Ectodermal cell (in vitro differentiated cells): ENCODE measurements around the gene B9D2. TPM values are rescaled to one million over a fixed set of nuclear protein-coding genes. Genes with fewer than 3 reads are reported as not detected.
"Not testable (repeated sequence)": the region's sequence is repeated elsewhere in the genome, so short reads cannot be mapped to it uniquely, and the experiment has no call there.

Experiments
- H3K27ac ChIP-seq: 2 replicates; pipeline ENCODE4 v1.7.0; 2013; ENCODE audit warnings: mild to moderate bottlenecking, low read depth, low read length; ENCODE audit not compliant: insufficient read depth, poor library complexity, severe bottlenecking
- H3K27me3 ChIP-seq: 2 replicates; pipeline ENCODE4 v1.7.0; 2013; ENCODE audit warnings: mild to moderate bottlenecking, low read length; ENCODE audit not compliant: insufficient read depth, control insufficient read depth, poor library complexity, severe bottlenecking
- H3K36me3 ChIP-seq: one replicate; pipeline ENCODE4 v1.7.0; 2013; ENCODE audit warnings: low read length; ENCODE audit not compliant: control insufficient read depth, insufficient read depth
- H3K4me1 ChIP-seq: one replicate; pipeline ENCODE4 v1.7.0; 2013; ENCODE audit warnings: low read length; ENCODE audit not compliant: control insufficient read depth, insufficient read depth
- H3K4me3 ChIP-seq: 2 replicates; pipeline ENCODE4 v1.7.0; 2013; ENCODE audit warnings: low read depth, low read length, control low read depth; ENCODE audit not compliant: insufficient read depth
- H3K9me3 ChIP-seq: 2 replicates; pipeline ENCODE4 v1.7.0; 2013; ENCODE audit warnings: mild to moderate bottlenecking, low read length, moderate library complexity; ENCODE audit not compliant: control insufficient read depth
- WGBS, 2 experiments: methylation state at CpG; one replicate each; pipeline ENCODE4 v1.1.7; 2013; ENCODE audit warnings: missing lambda C conversion rate in 2 of 2; 5-methylcytosine and 5-hydroxymethylcytosine counted together
- polyA plus RNA-seq, 4 experiments: library from polyadenylated mRNA; stranded (reverse); fragments of 50-300 nt; gene quantifications; one replicate each; pipeline ENCODE4 v1.2.3, GENCODE V29; 2013

Gene B9D2, protein sequence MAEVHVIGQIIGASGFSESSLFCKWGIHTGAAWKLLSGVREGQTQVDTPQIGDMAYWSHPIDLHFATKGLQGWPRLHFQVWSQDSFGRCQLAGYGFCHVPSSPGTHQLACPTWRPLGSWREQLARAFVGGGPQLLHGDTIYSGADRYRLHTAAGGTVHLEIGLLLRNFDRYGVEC
- 7.6 TPM for polyA plus RNA-seq (2013, experiment 1 of 4)
- 6.5 TPM for polyA plus RNA-seq (2013, experiment 2 of 4)
- polyA plus RNA-seq (2013, experiment 3 of 4): 8.8 TPM
- polyA plus RNA-seq (2013, experiment 4 of 4): 8.3 TPM

- peak within 1 kb of the TSS; percentile 95 for H3K4me3 ChIP-seq
- H3K27ac ChIP-seq: peak within 1 kb of the TSS; percentile 99
- no peaks in the 10 kb centered on the region for H3K36me3 ChIP-seq
- WGBS, 2 experiments: 0 to 1% methylated on average over 55 of the region's 56 CpGs
- H3K9me3 ChIP-seq: no peaks in the 10 kb centered on the region
- peaks cover 6% of the 10 kb centered on the region for H3K4me1 ChIP-seq
- H3K27me3 ChIP-seq: no peaks in the 10 kb centered on the region
Measured at GRCh38 chr19:41363753-41364523, at the start of gene B9D2. Gene B9D2 (minus strand): TSS chr19:41364149. CDS start chr19:41363519, 630 bp downstream.

- no peaks in the 10 kb centered on the region for H3K4me1 ChIP-seq
- no peaks in the 10 kb centered on the region for H3K9me3 ChIP-seq
- no peak overlapping the region for H3K4me3 ChIP-seq
- peaks cover 5% of the 10 kb centered on the region for H3K36me3 ChIP-seq
- H3K27me3 ChIP-seq: no peaks in the 10 kb centered on the region
- WGBS, 2 experiments: 92 to 95% methylated on average over 5 of the region's 5 CpGs
- no peak overlapping the region for H3K27ac ChIP-seq
Measured at GRCh38 chr19:41412953-41413352, 49.0 kb upstream of the B9D2 start.

GRCh38 chr19:41411968-41412265 is 48.0 kb upstream of the B9D2 start:
- H3K9me3 ChIP-seq: no peaks in the 10 kb centered on the region
- H3K27ac ChIP-seq: no peak overlapping the region
- H3K4me3 ChIP-seq: no peak overlapping the region
- H3K4me1 ChIP-seq: peaks cover 4% of the 10 kb centered on the region
- WGBS, 2 experiments: 86% methylated on average over 11 of the region's 11 CpGs
- H3K36me3 ChIP-seq: peaks cover 5% of the 10 kb centered on the region
- no peaks in the 10 kb centered on the region for H3K27me3 ChIP-seq

DNA sequence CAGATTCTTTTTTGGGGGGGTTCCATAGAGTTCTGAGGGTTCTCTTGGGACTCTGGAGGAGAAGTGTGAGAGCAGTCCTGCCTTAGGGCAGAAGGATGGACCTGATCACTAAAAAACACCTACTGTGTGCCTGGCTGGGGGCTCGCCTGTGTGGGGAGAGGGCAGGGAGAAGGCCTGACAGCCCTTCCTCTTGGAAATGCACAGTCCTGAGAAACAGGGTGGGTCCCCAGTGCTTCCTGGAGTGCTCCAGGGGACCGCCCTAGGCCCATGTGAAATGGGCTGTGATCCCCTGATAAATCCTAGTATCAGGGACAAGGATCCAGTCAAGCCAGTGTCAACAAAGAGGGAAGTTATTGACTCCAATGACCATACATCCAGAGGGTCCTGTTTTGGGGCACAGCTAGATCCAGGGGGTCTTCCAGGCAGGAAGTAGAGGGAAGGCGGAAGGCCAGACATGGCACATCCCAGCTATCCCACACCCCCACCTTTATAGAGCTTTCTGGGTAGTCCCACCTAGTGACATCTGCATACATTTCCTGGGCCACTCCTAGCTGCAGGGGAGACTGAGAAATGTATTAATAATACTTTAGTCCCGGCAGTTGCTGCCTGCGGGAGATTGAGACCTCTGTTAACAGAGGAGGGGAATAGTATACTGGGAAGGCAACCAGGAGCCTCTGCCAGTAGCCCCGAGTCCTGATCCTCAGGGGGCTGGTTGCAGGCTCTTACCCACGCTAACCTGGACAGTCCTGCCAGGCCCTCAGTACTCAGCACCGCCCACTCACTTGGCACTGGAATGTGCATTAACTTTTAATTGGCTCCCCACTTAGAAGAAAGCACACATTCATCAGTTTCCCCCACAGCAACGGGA is 47.4 kb upstream of the B9D2 start:
- no peak overlapping the region for H3K4me3 ChIP-seq
- WGBS, 2 experiments: 82 to 84% methylated on average over 9 of the region's 9 CpGs
- H3K27me3 ChIP-seq: no peaks in the 10 kb centered on the region
- peaks cover 5% of the 10 kb centered on the region for H3K4me1 ChIP-seq
- H3K27ac ChIP-seq: no peak overlapping the region
- H3K36me3 ChIP-seq: peaks cover 5% of the 10 kb centered on the region
- no peaks in the 10 kb centered on the region for H3K9me3 ChIP-seq

GRCh38 chr19:41410336-41411054 is 46.5 kb upstream of the B9D2 start:
- peaks cover 5% of the 10 kb centered on the region for H3K4me1 ChIP-seq
- no peak overlapping the region for H3K4me3 ChIP-seq
- H3K36me3 ChIP-seq: peaks cover 5% of the 10 kb centered on the region
- no peak overlapping the region for H3K27ac ChIP-seq
- no peaks in the 10 kb centered on the region for H3K27me3 ChIP-seq
- WGBS, 2 experiments: 95 to 96% methylated on average over 23 of the region's 23 CpGs
- no peaks in the 10 kb centered on the region for H3K9me3 ChIP-seq

DNA sequence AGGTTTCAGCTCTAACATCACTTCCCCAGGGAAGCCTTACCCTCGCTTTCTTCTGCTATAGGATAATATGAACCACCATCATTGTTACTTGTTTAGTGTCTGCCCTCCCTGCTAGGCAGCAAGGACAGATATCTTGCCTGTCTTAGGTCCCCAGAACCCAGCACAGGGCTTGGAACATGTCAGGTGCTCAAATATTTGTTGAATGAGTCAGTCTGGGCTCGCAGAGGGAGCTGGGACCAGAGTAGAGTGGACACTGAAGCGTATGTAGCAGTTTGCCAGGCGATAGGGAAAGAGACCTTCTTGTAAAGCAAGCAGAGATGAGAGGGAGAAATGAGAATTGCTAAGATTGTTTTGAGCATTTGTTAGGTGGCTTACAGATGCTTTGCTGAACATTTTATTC is 45.3 kb upstream of the B9D2 start:
- H3K4me1 ChIP-seq: peaks cover 5% of the 10 kb centered on the region
- H3K4me3 ChIP-seq: no peak overlapping the region
- no peaks in the 10 kb centered on the region for H3K9me3 ChIP-seq
- 80 to 81% methylated on average over 4 of the region's 4 CpGs for WGBS, 2 experiments
- no peak overlapping the region for H3K27ac ChIP-seq
- no peaks in the 10 kb centered on the region for H3K27me3 ChIP-seq
- H3K36me3 ChIP-seq: peaks cover 5% of the 10 kb centered on the region

- H3K27me3 ChIP-seq, H3K4me1 ChIP-seq, H3K9me3 ChIP-seq, H3K4me3 ChIP-seq, H3K36me3 ChIP-seq, H3K27ac ChIP-seq: not testable (repeated sequence)
- WGBS, 2 experiments: 89 to 94% methylated on average over 5 of the region's 5 CpGs
Measured at GRCh38 chr19:41408846-41409245, 44.9 kb upstream of the B9D2 start.

GRCh38 chr19:41408256-41408655 is 44.3 kb upstream of the B9D2 start:
- 76 to 88% methylated on average over 4 of the region's 4 CpGs for WGBS, 2 experiments
- Histone ChIP-seq H3K27me3 (no peaks in the 10 kb centered on the region), H3K4me3 (no peak overlapping the region), H3K9me3 (no peaks in the 10 kb centered on the region), H3K4me1 (peaks cover 5% of the 10 kb centered on the region), H3K36me3 (peaks cover 5% of the 10 kb centered on the region), H3K27ac (no peak overlapping the region)

DNA sequence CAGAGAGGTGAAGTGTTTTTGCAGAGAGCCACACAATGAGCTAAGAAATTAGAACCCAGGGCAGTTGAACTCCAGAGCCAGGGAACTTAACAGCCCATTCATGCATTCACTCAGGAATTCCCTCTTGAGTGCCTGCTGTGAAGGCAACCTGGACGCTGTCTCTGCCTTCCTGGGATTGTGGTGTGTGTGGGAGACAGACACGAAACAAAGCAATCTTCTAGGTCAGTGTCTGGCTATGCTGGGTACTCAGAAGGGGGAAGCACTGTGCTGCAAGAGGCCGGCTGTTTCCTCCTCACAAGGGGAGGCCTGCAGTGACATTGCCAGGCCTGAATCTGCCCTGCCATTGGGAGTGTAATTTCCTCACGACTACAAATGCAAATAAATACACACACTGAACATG is 43.3 kb upstream of the B9D2 start:
- Histone ChIP-seq H3K4me3 (no peak overlapping the region), H3K27me3 (no peaks in the 10 kb centered on the region), H3K9me3 (no peaks in the 10 kb centered on the region), H3K4me1 (peaks cover 5% of the 10 kb centered on the region), H3K27ac (no peak overlapping the region), H3K36me3 (peaks cover 5% of the 10 kb centered on the region)
- WGBS, 2 experiments: 41 to 43% methylated on average over 4 of the region's 4 CpGs
